IMR-90 (cell line): ENCODE measurements around the gene DTX3. TPM values are rescaled to one million over a fixed set of nuclear protein-coding genes. Genes with fewer than 3 reads are reported as not detected.

Source experiments
- ATAC-seq: fragments of 200-7000 bp; cut with Tn5 transposase; 2 replicates; pipeline ENCODE4 v1.9.1; 2020; ENCODE audit warnings: low read depth, mild to moderate bottlenecking, moderate library complexity
- BruUV-seq: library from RNA; stranded (reverse); fragments of 400-500 nt; replicated peaks from 2 replicates; lab custom pipeline; 2021; lab: Mats Ljungman, UMichigan
- CTCF ChIA-PET: fragments of 300-600 bp; formaldehyde crosslinking; extraction: SDS; loops from one replicate; lab custom pipeline; 2021; ENCODE audit warnings: antibody characterized with exemption; lab: Yijun Ruan, JAX
- POLR2A ChIA-PET: fragments of 300-600 bp; sonication (Branson Sonifier 250); formaldehyde crosslinking; loops from one replicate; lab custom pipeline; 2022; ENCODE audit warnings: antibody characterized with exemption; ENCODE audit not compliant: unreplicated experiment; lab: Charles Lee
- DNase-seq: peaks from one replicate; pipeline ENCODE4 v3.0.0; 2013
- H2AFZ ChIP-seq: replicated peaks from 2 replicates; pipeline ENCODE3; 2013; ENCODE audit warnings: low read length, mild to moderate bottlenecking; ENCODE audit not compliant: poor library complexity
- H2AK5ac ChIP-seq: 2 replicates; pipeline ENCODE4 v1.6.1; 2013; ENCODE audit warnings: low read depth, low read length, inconsistent platforms
- H2AK9ac ChIP-seq: replicated peaks from 2 replicates; pipeline ENCODE3; 2013; ENCODE audit warnings: mild to moderate bottlenecking, low read depth, low read length, moderate library complexity; ENCODE audit not compliant: poor library complexity
- H2BK120ac ChIP-seq: 2 replicates; pipeline ENCODE4 v1.6.1; 2013; ENCODE audit warnings: low read depth, low read length, inconsistent platforms
- H2BK15ac ChIP-seq: 3 replicates; pipeline ENCODE4 v1.6.1; 2013; ENCODE audit warnings: low read depth, low read length, inconsistent platforms
- H2BK20ac ChIP-seq: 2 replicates; pipeline ENCODE4 v1.6.1; 2013; ENCODE audit warnings: low read depth, mild to moderate bottlenecking, inconsistent platforms, low read length, moderate library complexity
- H2BK5ac ChIP-seq: 2 replicates; pipeline ENCODE4 v1.6.1; 2013; ENCODE audit warnings: mild to moderate bottlenecking, low read depth, low read length, inconsistent platforms; ENCODE audit not compliant: poor library complexity, severe bottlenecking
- H3K14ac ChIP-seq: replicated peaks from 2 replicates; pipeline ENCODE4 v1.6.1; 2013; ENCODE audit warnings: low read depth, low read length, inconsistent platforms
- H3K18ac ChIP-seq: 2 replicates; pipeline ENCODE4 v1.6.1; 2013; ENCODE audit warnings: low read depth, low read length, control low read depth
- H3K23ac ChIP-seq: 2 replicates; pipeline ENCODE4 v1.6.1; 2013; ENCODE audit warnings: low read depth, low read length, inconsistent platforms
- H3K27ac ChIP-seq: 2 replicates; pipeline ENCODE4 v1.5.1; 2013; ENCODE audit warnings: mild to moderate bottlenecking, control low read depth, low read length; ENCODE audit not compliant: insufficient read depth
- H3K27me3 ChIP-seq: 2 replicates; pipeline ENCODE4 v1.6.1; 2013; ENCODE audit warnings: low read length; ENCODE audit not compliant: control insufficient read depth, insufficient read depth
- H3K36me3 ChIP-seq: 2 replicates; pipeline ENCODE4 v1.6.1; 2013; ENCODE audit warnings: low read length, mixed read lengths; ENCODE audit not compliant: control insufficient read depth, insufficient read depth
- H3K4ac ChIP-seq: 2 replicates; pipeline ENCODE4 v1.6.1; 2013; ENCODE audit warnings: low read depth, low read length, inconsistent platforms
- H3K4me1 ChIP-seq: 2 replicates; pipeline ENCODE4 v1.6.1; 2013; ENCODE audit warnings: low read length, mixed read lengths; ENCODE audit not compliant: control insufficient read depth, insufficient read depth
- H3K4me2 ChIP-seq: 2 replicates; pipeline ENCODE4 v1.6.1; 2013; ENCODE audit warnings: low read depth, mild to moderate bottlenecking, control low read depth, low read length, moderate library complexity
- H3K4me3 ChIP-seq: 2 replicates; pipeline ENCODE4 v1.5.1; 2013; ENCODE audit warnings: low read depth, mild to moderate bottlenecking, control low read depth, low read length, moderate library complexity; ENCODE audit not compliant: insufficient read depth
- H3K56ac ChIP-seq: 2 replicates; pipeline ENCODE4 v1.6.1; 2013; ENCODE audit warnings: low read length, inconsistent platforms; ENCODE audit not compliant: insufficient read depth; ENCODE audit errors: extremely low read depth
- H3K79me1 ChIP-seq, 2 experiments: 2 replicates each; pipeline ENCODE4 v1.6.1; 2013; ENCODE audit warnings: low read length in 2 of 2, inconsistent platforms in 1 of 2, low read depth in 1 of 2
- H3K9ac ChIP-seq: 2 replicates; pipeline ENCODE4 v1.6.1; 2013; ENCODE audit warnings: low read depth, low read length, control low read depth
- H3K9me1 ChIP-seq: 2 replicates; pipeline ENCODE4 v1.6.1; 2013; ENCODE audit warnings: low read length, inconsistent platforms; ENCODE audit not compliant: insufficient read depth
- H3K9me3 ChIP-seq: 2 replicates; pipeline ENCODE4 v1.6.1; 2013; ENCODE audit warnings: low read length; ENCODE audit not compliant: control insufficient read depth, insufficient read depth
- H4K20me1 ChIP-seq: 2 replicates; pipeline ENCODE4 v1.6.1; 2013; ENCODE audit warnings: low read length, inconsistent platforms; ENCODE audit not compliant: insufficient read depth
- H4K5ac ChIP-seq: 2 replicates; pipeline ENCODE4 v1.6.1; 2013; ENCODE audit warnings: mild to moderate bottlenecking, low read depth, low read length, control low read depth
- H4K8ac ChIP-seq, 2 experiments: 2 replicates each; pipeline ENCODE4 v1.6.1; 2013; ENCODE audit warnings: low read depth in 2 of 2, low read length in 2 of 2, control low read depth in 1 of 2, inconsistent platforms in 1 of 2
- H4K91ac ChIP-seq: 2 replicates; pipeline ENCODE4 v1.6.1; 2013; ENCODE audit warnings: low read depth, low read length, inconsistent platforms; ENCODE audit not compliant: insufficient read depth
- BHLHE40 ChIP-seq: fragments of 150-350 bp; IDR thresholded peaks from 2 replicates; pipeline ENCODE4 v1.6.1; 2016; ENCODE audit warnings: mild to moderate bottlenecking, low read depth, low read length
- CHD1 ChIP-seq: IDR thresholded peaks from 2 replicates; pipeline ENCODE4 v1.6.1; 2012; ENCODE audit warnings: low read depth, low read length, improper control_type of control experiment
- WGBS, 2 experiments: methylation state at CpG; one replicate each; pipeline versions ENCODE4 v1.1.5 to v1.1.7; 2013; ENCODE audit warnings: missing lambda C conversion rate in 2 of 2; ENCODE audit not compliant: insufficient read length in 1 of 2; ENCODE audit errors: extremely low coverage in 2 of 2; 5-methylcytosine and 5-hydroxymethylcytosine counted together
- dilution Hi-C: fragments of 300-500 bp; cut with HindIII; formaldehyde crosslinking; loops from one replicate; pipeline ENCODE4 v1.14.3; 2018; ENCODE audit warnings: low sequenced_read_pairs; ENCODE audit not compliant: unreplicated experiment
- in situ Hi-C: fragments of 300-500 bp; cut with MboI; formaldehyde crosslinking; loops from 3 replicates; pipeline ENCODE4 v1.14.3; 2019; ENCODE audit warnings: low sequenced_read_pairs, inconsistent platforms, mixed read lengths
- intact Hi-C: fragments of 100-400 bp; cut with micrococcal nuclease; formaldehyde crosslinking; loops from 2 replicates; pipeline ENCODE4 v1.10.0; 2022
- polyA plus RNA-seq, 3 experiments: library from polyadenylated mRNA; depleted of rRNA; stranded (reverse); fragments of >200 nt; gene quantifications; 2 replicates each; pipeline ENCODE4 v1.2.3, GENCODE V29; 2012; ENCODE audit warnings: low replicate concordance in 1 of 3
- total RNA-seq: library from RNA; depleted of rRNA; stranded (reverse); fragments of >200 nt; gene quantifications from 2 replicates; pipeline ENCODE4 v1.2.3, GENCODE V29; 2012

Gene DTX3
- total and polyA plus RNA-seq, 2 of the 4 experiments (the other 2 are of a cell fraction), result 2.9 to 14.6 TPM

GRCh38 chr12:57632073-57632957, 27.7 kb downstream of the DTX3 start:
- H3K14ac ChIP-seq, result no peak overlapping the region
- H3K4ac ChIP-seq, result no peak overlapping the region
- no peaks in the 10 kb centered on the region for H3K36me3 ChIP-seq
- no peak overlapping the region for H2BK120ac ChIP-seq
- H3K9me1 ChIP-seq, result no peaks in the 10 kb centered on the region
- dilution Hi-C loops (no loop called here), in situ Hi-C loops (no loop called here), intact Hi-C loops (loop anchor here (2.0 kb wide), 1 partner anchor 60 kb away; no protein-coding TSS in a partner anchor)
- H4K8ac ChIP-seq, result no peak overlapping the region
- peaks cover 2% of the 10 kb centered on the region; the same call in 1 of the 2 replicates for H3K4me1 ChIP-seq
- no peak overlapping the region for H3K56ac ChIP-seq
- H3K4me2 ChIP-seq, result peak overlapping the region; percentile 81
- peak overlapping the region; percentile 43 for H3K4me3 ChIP-seq
- no peak overlapping the region for H3K23ac ChIP-seq
- no peaks in the 10 kb centered on the region for H3K79me1 ChIP-seq
- H3K27me3 ChIP-seq, result peaks cover 47% of the 10 kb centered on the region
- DNase-seq (no peak), ATAC-seq (peak; percentile 58)
- 0% methylated on average over 16 of the region's 67 CpGs; no CpG with 5 or more reads in 1 of the 2 experiments for WGBS, 2 experiments
- no peaks in the 10 kb centered on the region for H3K9me3 ChIP-seq
- H4K20me1 ChIP-seq, result no peaks in the 10 kb centered on the region; the same call in 1 of the 2 replicates
- H3K18ac ChIP-seq, result no peak overlapping the region
- H4K91ac ChIP-seq, result no peak overlapping the region
- peak overlapping the region; percentile 63 for H2AK9ac ChIP-seq
- H4K5ac ChIP-seq, result no peak overlapping the region
- H3K9ac ChIP-seq, result no peak overlapping the region
- H2BK5ac ChIP-seq, result no peak overlapping the region
- TF ChIP-seq CHD1 (no peak), BHLHE40 (no peak)
- CTCF ChIA-PET, result interaction anchor here (0.6 to 1.5 kb wide), 13 partner anchors 11 to 117 kb away, joined by 3 to 11 read pairs (median 3); partner anchors contain the start of gene PIP4K2C
- no peak overlapping the region for H2AK5ac ChIP-seq
- no peak overlapping the region for H2BK20ac ChIP-seq
- BruUV-seq, result no TSS peak
- H3K27ac ChIP-seq, result no peak overlapping the region
- POLR2A ChIA-PET, result no interaction called here
- H2AFZ ChIP-seq, result peak overlapping the region; percentile 92
- no peak overlapping the region for H2BK15ac ChIP-seq
